HEK293 (cell line): ENCODE data around the gene THBD.

ENCODE experiments used
- CTCF ChIA-PET: fragments of 350-600 bp; formaldehyde crosslinking; extraction: SDS; loops from one replicate; lab custom pipeline; 2021; ENCODE audit warnings: antibody characterized with exemption; lab: Yijun Ruan, JAX
- POLR2A ChIA-PET: fragments of 300-600 bp; formaldehyde crosslinking; extraction: SDS; loops from one replicate; lab custom pipeline; 2020; ENCODE audit warnings: antibody characterized with exemption, inconsistent platforms; lab: Yijun Ruan, JAX
- H3K27ac ChIP-seq: fragments of 200-500 bp; sonication (Bioruptor generic); 2 replicates; pipeline ENCODE4 v1.5.1; 2014; ENCODE audit warnings: low read depth, low read length, control low read depth, inconsistent platforms; ENCODE audit errors: extremely low read depth
- H3K36me3 ChIP-seq, 2 experiments: fragments of 200-500 bp in 1 of 2; sonication (Bioruptor generic) in 1 of 2; 1 replicate in 1 of 2; 2 replicates in 1 of 2; pipeline ENCODE4 v1.5.1; 2014 to 2017; ENCODE audit warnings: inconsistent platforms in 2 of 2, low read length in 2 of 2; ENCODE audit not compliant: control insufficient read depth in 2 of 2, insufficient read depth in 1 of 2
- H3K4me1 ChIP-seq: fragments of 200-500 bp; sonication (Bioruptor generic); 2 replicates; pipeline ENCODE4 v1.5.1; 2014; ENCODE audit warnings: mild to moderate bottlenecking, low read length, inconsistent platforms; ENCODE audit not compliant: control insufficient read depth, insufficient read depth
- H3K4me3 ChIP-seq: 2 replicates; pipeline ENCODE4 v1.5.1; 2011; ENCODE audit warnings: low read depth, mild to moderate bottlenecking, control low read depth, low read length, moderate library complexity
- H3K9me3 ChIP-seq: fragments of 200-500 bp; sonication (Bioruptor generic); 2 replicates; pipeline ENCODE4 v1.5.1; 2014; ENCODE audit warnings: low read depth, low read length, inconsistent platforms; ENCODE audit not compliant: control insufficient read depth, insufficient read depth
- RBAK ChIP-seq: fragments of 450-650 bp; formaldehyde crosslinking; IDR thresholded peaks from 2 replicates; pipeline ENCODE4 v1.5.1; 2016; ENCODE audit warnings: missing biosample characterization, missing genetic modification characterization
- TCF7L2 ChIP-seq: IDR thresholded peaks from 2 replicates; pipeline ENCODE4 v1.6.1; 2011; ENCODE audit warnings: low read depth, mild to moderate bottlenecking, inconsistent platforms, low read length, moderate library complexity, borderline replicate concordance
- ZBTB20 ChIP-seq: fragments of 450-650 bp; formaldehyde crosslinking; IDR thresholded peaks from 2 replicates; pipeline ENCODE4 v1.5.1; 2016; ENCODE audit warnings: missing biosample characterization, missing genetic modification characterization
- ZFP37 ChIP-seq: fragments of 450-650 bp; formaldehyde crosslinking; IDR thresholded peaks from 2 replicates; pipeline ENCODE4 v1.5.1; 2016; ENCODE audit warnings: missing biosample characterization, missing genetic modification characterization
- ZNF112 ChIP-seq: fragments of 450-650 bp; formaldehyde crosslinking; IDR thresholded peaks from 2 replicates; pipeline ENCODE4 v1.5.0; 2017; ENCODE audit warnings: missing biosample characterization, missing genetic modification characterization
- ZNF138 ChIP-seq: fragments of 450-650 bp; formaldehyde crosslinking; IDR thresholded peaks from 2 replicates; pipeline ENCODE4 v1.5.1; 2016; ENCODE audit warnings: missing biosample characterization, missing genetic modification characterization, borderline replicate concordance
- ZNF24 ChIP-seq: fragments of 450-650 bp; formaldehyde crosslinking; IDR thresholded peaks from 2 replicates; pipeline ENCODE4 v1.5.1; 2016; ENCODE audit warnings: missing biosample characterization, missing genetic modification characterization
- ZNF426 ChIP-seq: fragments of 450-650 bp; formaldehyde crosslinking; IDR thresholded peaks from 2 replicates; pipeline ENCODE4 v1.5.1; 2017; ENCODE audit warnings: missing biosample characterization, missing genetic modification characterization, mild to moderate bottlenecking, inconsistent platforms, moderate library complexity
- ZNF473 ChIP-seq: fragments of 450-650 bp; formaldehyde crosslinking; IDR thresholded peaks from 2 replicates; pipeline ENCODE4 v1.5.1; 2017; ENCODE audit warnings: missing biosample characterization, missing genetic modification characterization
- TF ChIP-seq, protein P1 (sequence below): fragments of 450-650 bp; formaldehyde crosslinking; IDR thresholded peaks from 2 replicates; pipeline ENCODE4 v1.5.1; 2016; ENCODE audit warnings: missing biosample characterization, missing genetic modification characterization
- TF ChIP-seq, protein P2 (sequence below): fragments of 450-650 bp; formaldehyde crosslinking; IDR thresholded peaks from 2 replicates; pipeline ENCODE4 v1.5.1; 2016; ENCODE audit warnings: missing biosample characterization, missing genetic modification characterization
- TF ChIP-seq, protein P3 (sequence below): fragments of 450-650 bp; formaldehyde crosslinking; IDR thresholded peaks from 2 replicates; pipeline ENCODE4 v1.5.1; 2016; ENCODE audit warnings: missing biosample characterization, missing genetic modification characterization, borderline replicate concordance
- TF ChIP-seq, protein P4 (sequence below): fragments of 450-650 bp; formaldehyde crosslinking; IDR thresholded peaks from 2 replicates; pipeline ENCODE4 v1.5.1; 2016; ENCODE audit warnings: missing biosample characterization, missing genetic modification characterization
- TF ChIP-seq, protein P5 (sequence below): fragments of 450-650 bp; formaldehyde crosslinking; IDR thresholded peaks from 2 replicates; pipeline ENCODE4 v1.5.1; 2016; ENCODE audit warnings: missing biosample characterization, missing genetic modification characterization
- TF ChIP-seq, protein P6 (sequence below): fragments of 450-650 bp; formaldehyde crosslinking; IDR thresholded peaks from 2 replicates; pipeline ENCODE4 v1.5.1; 2016; ENCODE audit warnings: missing biosample characterization, missing genetic modification characterization

Gene THBD

DNA sequence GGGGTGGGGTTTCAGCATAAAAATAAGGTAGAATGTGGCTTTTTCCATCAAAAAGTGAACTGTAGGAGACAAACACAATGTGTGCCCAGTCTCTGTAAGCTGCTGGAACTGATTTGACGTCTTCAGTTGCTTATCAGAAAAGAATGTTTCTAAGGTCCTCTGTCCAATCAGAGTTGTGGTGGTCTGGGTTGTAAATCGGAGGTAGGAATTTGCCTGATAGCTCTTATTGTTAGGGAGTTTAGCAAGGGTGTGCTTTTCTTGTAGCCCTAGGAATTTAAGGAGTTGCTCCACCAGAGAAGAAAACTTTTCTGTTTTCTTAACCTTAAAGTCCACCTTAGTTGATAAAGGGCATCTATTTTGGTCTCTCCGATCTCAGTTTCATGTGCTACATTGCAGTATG lies 24.8 kb downstream of the THBD start:
- Histone ChIP-seq H3K27ac (no peak overlapping the region), H3K9me3 (no peaks in the 10 kb centered on the region), H3K4me3 (no peak overlapping the region), H3K4me1 (peaks cover 3% of the 10 kb centered on the region; the same call in 1 of the 2 replicates), H3K36me3 (no peaks in the 10 kb centered on the region)
- TF ChIP-seq, protein P1, sequence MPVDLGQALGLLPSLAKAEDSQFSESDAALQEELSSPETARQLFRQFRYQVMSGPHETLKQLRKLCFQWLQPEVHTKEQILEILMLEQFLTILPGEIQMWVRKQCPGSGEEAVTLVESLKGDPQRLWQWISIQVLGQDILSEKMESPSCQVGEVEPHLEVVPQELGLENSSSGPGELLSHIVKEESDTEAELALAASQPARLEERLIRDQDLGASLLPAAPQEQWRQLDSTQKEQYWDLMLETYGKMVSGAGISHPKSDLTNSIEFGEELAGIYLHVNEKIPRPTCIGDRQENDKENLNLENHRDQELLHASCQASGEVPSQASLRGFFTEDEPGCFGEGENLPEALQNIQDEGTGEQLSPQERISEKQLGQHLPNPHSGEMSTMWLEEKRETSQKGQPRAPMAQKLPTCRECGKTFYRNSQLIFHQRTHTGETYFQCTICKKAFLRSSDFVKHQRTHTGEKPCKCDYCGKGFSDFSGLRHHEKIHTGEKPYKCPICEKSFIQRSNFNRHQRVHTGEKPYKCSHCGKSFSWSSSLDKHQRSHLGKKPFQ (tag by site-specific recombination) = no peak
- no peak for TF ChIP-seq TCF7L2
- TF ChIP-seq, protein P2, sequence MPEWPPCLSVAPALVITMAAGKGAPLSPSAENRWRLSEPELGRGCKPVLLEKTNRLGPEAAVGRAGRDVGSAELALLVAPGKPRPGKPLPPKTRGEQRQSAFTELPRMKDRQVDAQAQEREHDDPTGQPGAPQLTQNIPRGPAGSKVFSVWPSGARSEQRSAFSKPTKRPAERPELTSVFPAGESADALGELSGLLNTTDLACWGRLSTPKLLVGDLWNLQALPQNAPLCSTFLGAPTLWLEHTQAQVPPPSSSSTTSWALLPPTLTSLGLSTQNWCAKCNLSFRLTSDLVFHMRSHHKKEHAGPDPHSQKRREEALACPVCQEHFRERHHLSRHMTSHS (tag by site-specific recombination) = no peak
- TF ChIP-seq RBAK (tag by site-specific recombination) = no peak
- no peak for TF ChIP-seq ZNF473 (tag by site-specific recombination)
- TF ChIP-seq, protein P3, sequence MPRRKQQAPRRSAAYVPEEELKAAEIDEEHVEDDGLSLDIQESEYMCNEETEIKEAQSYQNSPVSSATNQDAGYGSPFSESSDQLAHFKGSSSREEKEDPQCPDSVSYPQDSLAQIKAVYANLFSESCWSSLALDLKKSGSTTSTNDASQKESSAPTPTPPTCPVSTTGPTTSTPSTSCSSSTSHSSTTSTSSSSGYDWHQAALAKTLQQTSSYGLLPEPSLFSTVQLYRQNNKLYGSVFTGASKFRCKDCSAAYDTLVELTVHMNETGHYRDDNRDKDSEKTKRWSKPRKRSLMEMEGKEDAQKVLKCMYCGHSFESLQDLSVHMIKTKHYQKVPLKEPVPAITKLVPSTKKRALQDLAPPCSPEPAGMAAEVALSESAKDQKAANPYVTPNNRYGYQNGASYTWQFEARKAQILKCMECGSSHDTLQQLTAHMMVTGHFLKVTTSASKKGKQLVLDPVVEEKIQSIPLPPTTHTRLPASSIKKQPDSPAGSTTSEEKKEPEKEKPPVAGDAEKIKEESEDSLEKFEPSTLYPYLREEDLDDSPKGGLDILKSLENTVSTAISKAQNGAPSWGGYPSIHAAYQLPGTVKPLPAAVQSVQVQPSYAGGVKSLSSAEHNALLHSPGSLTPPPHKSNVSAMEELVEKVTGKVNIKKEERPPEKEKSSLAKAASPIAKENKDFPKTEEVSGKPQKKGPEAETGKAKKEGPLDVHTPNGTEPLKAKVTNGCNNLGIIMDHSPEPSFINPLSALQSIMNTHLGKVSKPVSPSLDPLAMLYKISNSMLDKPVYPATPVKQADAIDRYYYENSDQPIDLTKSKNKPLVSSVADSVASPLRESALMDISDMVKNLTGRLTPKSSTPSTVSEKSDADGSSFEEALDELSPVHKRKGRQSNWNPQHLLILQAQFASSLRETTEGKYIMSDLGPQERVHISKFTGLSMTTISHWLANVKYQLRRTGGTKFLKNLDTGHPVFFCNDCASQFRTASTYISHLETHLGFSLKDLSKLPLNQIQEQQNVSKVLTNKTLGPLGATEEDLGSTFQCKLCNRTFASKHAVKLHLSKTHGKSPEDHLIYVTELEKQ = no peak
- TF ChIP-seq ZNF426 (tag by site-specific recombination) = no peak
- TF ChIP-seq, protein P4, sequence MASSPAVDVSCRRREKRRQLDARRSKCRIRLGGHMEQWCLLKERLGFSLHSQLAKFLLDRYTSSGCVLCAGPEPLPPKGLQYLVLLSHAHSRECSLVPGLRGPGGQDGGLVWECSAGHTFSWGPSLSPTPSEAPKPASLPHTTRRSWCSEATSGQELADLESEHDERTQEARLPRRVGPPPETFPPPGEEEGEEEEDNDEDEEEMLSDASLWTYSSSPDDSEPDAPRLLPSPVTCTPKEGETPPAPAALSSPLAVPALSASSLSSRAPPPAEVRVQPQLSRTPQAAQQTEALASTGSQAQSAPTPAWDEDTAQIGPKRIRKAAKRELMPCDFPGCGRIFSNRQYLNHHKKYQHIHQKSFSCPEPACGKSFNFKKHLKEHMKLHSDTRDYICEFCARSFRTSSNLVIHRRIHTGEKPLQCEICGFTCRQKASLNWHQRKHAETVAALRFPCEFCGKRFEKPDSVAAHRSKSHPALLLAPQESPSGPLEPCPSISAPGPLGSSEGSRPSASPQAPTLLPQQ (tag by site-specific recombination) = no peak
- no peak for TF ChIP-seq ZFP37 (tag by site-specific recombination)
- no peak for TF ChIP-seq ZBTB20 (tag by site-specific recombination)
- no peak for TF ChIP-seq ZNF24 (tag by site-specific recombination)
- no peak for TF ChIP-seq ZNF138
- TF ChIP-seq, protein P5, sequence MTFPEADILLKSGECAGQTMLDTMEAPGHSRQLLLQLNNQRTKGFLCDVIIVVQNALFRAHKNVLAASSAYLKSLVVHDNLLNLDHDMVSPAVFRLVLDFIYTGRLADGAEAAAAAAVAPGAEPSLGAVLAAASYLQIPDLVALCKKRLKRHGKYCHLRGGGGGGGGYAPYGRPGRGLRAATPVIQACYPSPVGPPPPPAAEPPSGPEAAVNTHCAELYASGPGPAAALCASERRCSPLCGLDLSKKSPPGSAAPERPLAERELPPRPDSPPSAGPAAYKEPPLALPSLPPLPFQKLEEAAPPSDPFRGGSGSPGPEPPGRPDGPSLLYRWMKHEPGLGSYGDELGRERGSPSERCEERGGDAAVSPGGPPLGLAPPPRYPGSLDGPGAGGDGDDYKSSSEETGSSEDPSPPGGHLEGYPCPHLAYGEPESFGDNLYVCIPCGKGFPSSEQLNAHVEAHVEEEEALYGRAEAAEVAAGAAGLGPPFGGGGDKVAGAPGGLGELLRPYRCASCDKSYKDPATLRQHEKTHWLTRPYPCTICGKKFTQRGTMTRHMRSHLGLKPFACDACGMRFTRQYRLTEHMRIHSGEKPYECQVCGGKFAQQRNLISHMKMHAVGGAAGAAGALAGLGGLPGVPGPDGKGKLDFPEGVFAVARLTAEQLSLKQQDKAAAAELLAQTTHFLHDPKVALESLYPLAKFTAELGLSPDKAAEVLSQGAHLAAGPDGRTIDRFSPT (tag by site-specific recombination) = no peak
- TF ChIP-seq, protein P6, sequence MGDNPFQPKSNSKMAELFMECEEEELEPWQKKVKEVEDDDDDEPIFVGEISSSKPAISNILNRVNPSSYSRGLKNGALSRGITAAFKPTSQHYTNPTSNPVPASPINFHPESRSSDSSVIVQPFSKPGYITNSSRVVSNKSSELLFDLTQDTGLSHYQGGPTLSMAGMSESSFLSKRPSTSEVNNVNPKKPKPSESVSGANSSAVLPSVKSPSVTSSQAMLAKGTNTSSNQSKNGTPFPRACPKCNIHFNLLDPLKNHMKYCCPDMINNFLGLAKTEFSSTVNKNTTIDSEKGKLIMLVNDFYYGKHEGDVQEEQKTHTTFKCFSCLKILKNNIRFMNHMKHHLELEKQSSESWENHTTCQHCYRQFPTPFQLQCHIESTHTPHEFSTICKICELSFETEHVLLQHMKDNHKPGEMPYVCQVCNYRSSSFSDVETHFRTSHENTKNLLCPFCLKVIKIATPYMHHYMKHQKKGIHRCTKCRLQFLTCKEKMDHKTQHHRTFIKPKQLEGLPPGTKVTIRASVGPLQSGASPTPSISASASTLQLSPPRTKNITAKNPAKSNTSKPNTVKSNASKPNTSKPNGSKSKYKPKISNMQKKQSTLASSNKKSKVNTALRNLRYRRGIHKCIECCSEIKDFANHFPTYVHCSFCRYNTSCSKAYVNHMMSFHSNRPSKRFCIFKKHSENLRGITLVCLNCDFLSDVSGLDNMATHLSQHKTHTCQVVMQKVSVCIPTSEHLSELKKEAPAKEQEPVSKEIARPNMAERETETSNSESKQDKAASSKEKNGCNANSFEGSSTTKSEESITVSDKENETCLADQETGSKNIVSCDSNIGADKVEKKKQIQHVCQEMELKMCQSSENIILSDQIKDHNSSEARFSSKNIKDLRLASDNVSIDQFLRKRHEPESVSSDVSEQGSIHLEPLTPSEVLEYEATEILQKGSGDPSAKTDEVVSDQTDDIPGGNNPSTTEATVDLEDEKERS = no peak
- no peak for TF ChIP-seq ZNF112 (tag by site-specific recombination)
- ChIA-PET CTCF (interaction anchor here (0.7 to 1.5 kb wide), 2 partner anchors 10 to 333 kb away, joined by 3 read pairs; no protein-coding TSS in a partner anchor), POLR2A (no interaction called here)
